HG03575 (cell line): Measurements from ENCODE around the gene DBR1.
A peak's percentile ranks its signal among the peaks of the same experiment; 100 is the strongest.
"Not testable (repeated sequence)": the region's sequence is repeated elsewhere in the genome, so short reads cannot be mapped to it uniquely, and the experiment has no call there.

Source experiments
- ATAC-seq: cut with Tn5 transposase; IDR thresholded peaks from one replicate; pipeline ENCODE4 v1.9.1; 2021; ENCODE audit not compliant: unreplicated experiment, insufficient number of reproducible peaks, low FRiP score; ENCODE audit errors: extremely low read depth

The DBR1 gene

DNA sequence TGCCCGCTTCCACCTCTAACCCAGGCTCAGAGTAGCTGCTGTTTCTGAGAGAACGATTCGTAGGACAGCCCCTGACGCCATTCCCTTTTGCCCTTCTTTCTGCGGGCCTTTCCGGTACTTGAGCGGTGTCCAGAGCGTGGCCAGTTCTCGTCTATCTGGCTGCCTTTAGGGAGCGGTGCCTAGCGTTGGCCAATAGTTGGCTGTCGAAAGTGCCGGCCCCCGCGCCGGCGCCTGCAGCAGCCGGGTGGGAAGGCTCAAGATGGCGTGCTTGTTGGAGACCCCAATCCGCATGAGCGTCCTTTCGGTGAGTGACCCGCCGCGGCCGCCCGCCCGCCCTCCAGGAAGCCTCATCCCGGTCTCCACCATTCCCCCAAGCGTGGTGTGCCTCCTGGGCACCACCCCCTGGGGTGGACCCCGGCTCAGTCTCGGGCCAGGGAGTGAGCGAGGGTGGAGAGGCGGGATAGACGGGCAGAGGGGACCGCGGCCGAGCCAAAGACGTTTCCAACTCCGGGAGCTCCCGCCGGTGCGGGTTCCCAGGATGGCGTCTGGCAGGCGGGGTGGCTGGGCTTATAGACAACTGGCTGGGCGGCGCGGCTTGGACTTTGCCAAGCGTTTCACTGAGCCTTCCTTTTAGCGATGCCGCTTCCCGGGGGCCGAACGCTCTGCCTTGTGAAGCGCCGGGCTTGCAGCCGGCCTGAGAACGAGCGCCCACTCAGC is 12.7 kb upstream of the DBR1 start, which contains the start of gene ARMC8:
Gene ARMC8, plus strand, starts transcription at position 6 of the 717 bp plus-strand sequence. Its CDS starts 254 bp downstream, at position 260.
- peak; percentile 15 for ATAC-seq

- ATAC-seq = peak; percentile 72
Measured at GRCh38 chr3:138186803-138187295, 12.1 kb upstream of the DBR1 start.

- no peak for ATAC-seq
Measured at GRCh38 chr3:138186221-138186620, 11.5 kb upstream of the DBR1 start.

GRCh38 chr3:138184994-138185393 is 10.3 kb upstream of the DBR1 start:
- ATAC-seq = no peak

GRCh38 chr3:138180375-138181029 is 5.8 kb upstream of the DBR1 start:
- ATAC-seq = no peak

- peak; percentile 10 for ATAC-seq
Measured at GRCh38 chr3:138173769-138174420, 826 bp downstream of the DBR1 start.

DNA sequence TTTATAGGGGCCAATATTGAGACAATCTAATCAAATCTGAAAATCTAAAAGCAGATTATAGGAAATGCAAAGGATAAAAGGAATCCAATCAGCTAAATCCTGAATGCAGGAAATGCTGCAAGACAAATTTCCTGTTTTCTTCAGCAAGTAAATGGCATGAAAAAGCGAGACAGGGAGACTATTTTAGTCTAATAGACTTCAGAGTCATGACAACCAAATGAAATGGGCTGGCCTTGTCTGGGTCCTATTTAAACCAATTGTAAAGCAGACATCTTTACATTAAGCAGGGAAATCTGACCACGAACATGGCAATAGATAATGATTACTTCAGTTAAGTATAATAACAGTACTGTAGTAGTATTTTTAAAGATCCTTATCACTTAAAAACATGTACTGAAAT is 2.1 kb downstream of the DBR1 start:
- ATAC-seq = no peak

DNA sequence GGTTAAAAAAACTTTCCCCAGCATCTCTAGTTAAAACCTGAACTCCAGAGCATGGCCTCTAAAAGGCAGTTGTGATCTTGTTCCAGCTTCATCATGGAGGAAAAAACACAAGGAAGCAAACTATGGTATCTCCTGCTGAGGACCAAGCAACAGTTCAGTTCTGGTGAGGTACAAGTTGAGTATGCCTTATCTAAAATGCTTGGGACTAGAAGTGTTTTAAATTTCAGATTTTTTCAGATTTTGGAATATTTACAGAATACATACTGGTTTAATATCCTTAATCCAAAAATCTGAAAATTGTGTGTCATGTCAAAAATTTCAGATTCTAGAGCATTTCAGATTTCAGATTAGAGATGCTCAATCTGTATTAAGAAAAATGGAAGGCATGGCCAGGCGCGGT is 9.7 kb downstream of the DBR1 start:
- ATAC-seq = no peak

- ATAC-seq = no peak
Measured at GRCh38 chr3:138157743-138158142, 17.0 kb downstream of the DBR1 start.

DNA sequence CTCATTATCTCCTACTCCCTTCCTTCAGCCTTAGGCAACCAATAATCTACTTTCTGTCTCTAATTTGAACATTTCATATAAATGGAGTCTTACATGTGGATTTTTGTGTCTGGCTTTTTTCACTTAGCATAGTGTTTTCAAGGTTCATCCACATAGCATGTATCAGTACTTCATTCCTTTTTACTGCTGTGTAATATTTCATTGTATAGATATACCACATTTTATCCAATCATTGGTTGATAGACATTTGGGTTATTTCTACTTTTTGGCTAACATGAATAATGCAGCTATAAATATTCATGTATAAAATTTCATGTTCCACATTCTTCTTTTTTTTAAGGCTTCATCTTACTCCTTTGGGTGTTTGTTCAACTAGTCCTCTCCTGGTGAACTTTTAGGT is 20.2 kb downstream of the DBR1 start:
- no peak for ATAC-seq

- no peak for ATAC-seq
Measured at GRCh38 chr3:138148503-138148902, 26.2 kb downstream of the DBR1 start.

GRCh38 chr3:138142181-138142580 is 32.5 kb downstream of the DBR1 start:
- not testable (repeated sequence) for ATAC-seq

- no peak for ATAC-seq
Measured at GRCh38 chr3:138140940-138141339, 33.8 kb downstream of the DBR1 start.

DNA sequence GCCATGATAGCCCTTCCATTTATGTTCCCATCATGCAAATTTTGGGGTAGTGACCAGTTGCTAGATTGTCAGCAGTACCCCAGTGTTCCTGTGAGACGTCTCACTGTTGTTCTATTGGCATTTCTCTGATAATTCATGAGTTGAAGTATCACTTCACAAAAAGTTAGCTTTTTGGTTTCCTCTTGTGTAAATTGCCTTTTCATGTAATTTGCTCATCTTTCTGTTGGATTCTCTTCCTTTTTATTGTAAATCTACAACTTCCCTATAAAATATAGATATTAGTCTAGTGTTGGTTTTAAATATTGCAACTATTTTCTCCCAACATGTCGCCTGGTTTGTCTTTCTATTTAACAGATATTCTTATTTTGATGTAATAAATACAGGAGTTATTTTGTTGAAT is 35.0 kb downstream of the DBR1 start:
- ATAC-seq = no peak

- ATAC-seq = no peak
Measured at GRCh38 chr3:138137861-138138260, 36.9 kb downstream of the DBR1 start.

GRCh38 chr3:138136201-138136600 is 38.5 kb downstream of the DBR1 start:
- ATAC-seq = no peak

GRCh38 chr3:138135833-138136194 is 38.9 kb downstream of the DBR1 start:
- ATAC-seq = no peak

- ATAC-seq = no peak
Measured at GRCh38 chr3:138135146-138135832, 39.4 kb downstream of the DBR1 start.

DNA sequence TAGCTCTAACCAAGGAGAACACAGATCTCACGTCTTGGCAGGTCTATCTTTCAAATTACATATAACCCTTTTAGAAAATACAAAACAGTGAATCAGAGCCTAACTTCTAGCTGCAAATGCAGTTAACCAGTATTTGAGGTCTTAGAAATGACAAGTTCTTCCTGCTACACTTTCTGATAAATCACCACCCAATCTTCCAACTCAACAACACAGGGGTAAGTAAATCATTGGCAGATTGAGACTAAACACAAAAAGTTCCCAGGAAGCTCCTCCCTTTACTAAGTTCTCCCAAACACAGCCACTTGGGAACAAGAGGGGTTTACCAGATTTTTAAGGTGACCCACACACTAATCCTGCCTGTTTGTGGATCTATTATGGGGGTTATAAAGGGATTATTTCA is 42.5 kb downstream of the DBR1 start, which contains the start of gene A4GNT:
Gene A4GNT, minus strand, starts transcription at position 152 of the 400 bp plus-strand sequence. CDS start 1,134 bp downstream, outside the sequence.
- ATAC-seq = no peak
